ENCODE data around the gene LTA4H. TPM values are rescaled to one million over a fixed set of nuclear protein-coding genes. Genes with fewer than 3 reads are reported as not detected.

The LTA4H gene
- total and polyA plus RNA-seq, 10 donors = 58.0 to 183 (median 93.5) TPM

DNA sequence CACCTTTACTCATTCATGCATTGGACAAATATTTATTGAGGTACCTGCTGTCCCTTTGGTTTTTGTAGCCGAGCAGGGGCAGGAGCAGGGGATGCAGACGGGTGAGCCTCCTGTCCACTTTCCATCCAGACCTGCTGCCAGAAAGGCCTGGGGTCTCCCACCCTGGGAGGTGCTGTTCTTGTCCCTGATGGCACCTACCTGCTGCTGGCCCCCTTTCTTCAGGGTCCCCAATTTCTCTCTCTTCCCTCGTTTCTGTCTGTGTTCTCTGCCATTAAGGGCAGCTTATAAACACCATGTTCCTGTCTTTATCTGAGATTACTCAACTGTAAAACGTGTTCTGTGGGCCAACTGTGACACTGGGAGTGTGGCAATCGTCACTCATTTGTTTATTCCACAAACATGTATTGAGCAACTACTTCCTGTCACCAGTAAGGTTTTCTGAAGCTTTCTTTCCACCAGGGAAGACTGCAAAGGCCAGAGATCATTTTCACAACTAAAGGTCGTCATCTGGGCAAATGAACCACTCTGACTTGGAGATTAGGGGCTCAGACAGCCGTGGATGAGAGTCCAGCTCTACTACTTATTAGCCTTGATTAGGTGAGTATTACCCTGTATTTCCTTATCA is 39.2 kb downstream of the LTA4H start, which contains the start of gene HAL:
Gene HAL (minus strand): TSS at position 311 of the 625 bp plus-strand sequence. CDS start 434 bp downstream, outside the sequence.
- 38 to 70% (median 57%) methylated on average over 7 of the region's 7 CpGs for WGBS, 5 donors
- peak in 1 of 3 donors; percentile 69 for TF ChIP-seq POLR2AphosphoS5 (IDR thresholded peaks at IDR 0.05)
- TF ChIP-seq POLR2A (IDR thresholded peaks at IDR 0.05) = no peak
- DNase-seq = peak; percentile 74
- Histone ChIP-seq H3K4me3 (peak within 1 kb of the TSS in 3 of 8 donors; percentile 16 to 54 (median 24)), H3K9me3 (no peaks in the 10 kb centered on the region), H3K36me3 (peaks cover 0 to 63% (median 9%) of the 10 kb centered on the region in 6 donors), H3K27me3 (replicated peaks in 1 of 7) (no peaks in the 10 kb centered on the region), H3K4me1 (peaks cover 0 to 24% (median 6%) of the 10 kb centered on the region in 6 donors), H3K27ac (peak within 1 kb of the TSS in 7 of 8 donors; percentile 44 to 91 (median 77))
- intact Hi-C loops (cut with DNase I; ENCODE audit: low total_unique reads) = loop anchor here (10.0 kb wide), 1 partner anchor 171 kb away; no protein-coding TSS in a partner anchor

DNA sequence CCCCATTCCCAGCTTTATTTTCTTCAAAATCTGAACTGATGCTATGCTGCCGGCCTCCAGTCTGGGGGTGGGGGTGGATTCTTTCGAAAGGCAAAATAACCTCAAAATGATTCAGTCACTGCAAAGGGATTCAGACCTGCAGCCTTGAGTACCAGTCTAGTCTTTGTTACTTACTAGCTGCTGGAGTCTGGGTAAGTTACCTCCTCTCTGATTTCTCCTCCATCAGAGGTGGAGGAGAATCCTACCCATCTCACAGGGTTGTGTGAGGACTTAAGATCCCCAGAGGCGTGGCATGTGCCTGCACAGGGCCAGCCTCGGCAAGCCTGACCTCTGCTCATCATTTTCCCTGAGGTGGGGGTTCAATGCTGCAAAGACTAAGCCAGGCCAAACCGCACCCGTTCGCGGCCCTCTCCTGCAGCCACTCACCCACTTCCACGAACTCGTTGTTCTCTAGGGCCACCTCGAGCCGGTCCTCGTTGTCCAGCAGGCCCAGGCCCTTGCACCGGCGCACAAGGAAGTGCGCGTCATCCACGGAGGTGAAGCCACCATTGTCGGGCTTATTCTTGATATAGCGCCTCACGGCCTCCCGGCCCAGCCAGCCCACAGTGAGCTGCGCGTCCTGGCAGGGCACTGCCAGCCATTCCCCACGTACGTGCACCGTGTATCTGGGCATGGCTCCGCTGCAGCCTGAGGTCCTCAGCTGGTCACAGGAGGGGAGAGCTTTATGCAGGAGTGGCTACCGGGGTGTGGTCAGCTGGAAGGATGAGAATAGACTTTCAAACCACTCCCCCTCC is 40.0 kb downstream of the LTA4H start:
- DNase-seq = peak; percentile 86
- Histone ChIP-seq H3K27me3 (replicated peaks in 1 of 7) (no peaks in the 10 kb centered on the region), H3K27ac (peak overlapping the region in 7 of 8 donors; percentile 44 to 91 (median 77)), H3K9me3 (no peaks in the 10 kb centered on the region), H3K36me3 (peaks cover 0 to 61% (median 8%) of the 10 kb centered on the region in 6 donors), H3K4me3 (peak overlapping the region in 3 of 8 donors; percentile 16 to 54 (median 24)), H3K4me1 (peaks cover 0 to 24% (median 6%) of the 10 kb centered on the region in 6 donors)
- 75 to 94% (median 89%) methylated on average over 29 of the region's 29 CpGs for WGBS, 5 donors
- intact Hi-C loops (cut with DNase I; ENCODE audit: low total_unique reads) = loop anchor here (10.0 kb wide), 1 partner anchor 171 kb away; no protein-coding TSS in a partner anchor
- TF ChIP-seq POLR2A (IDR thresholded peaks at IDR 0.05) (no peak), POLR2AphosphoS5 (IDR thresholded peaks at IDR 0.05) (peak in 1 of 3 donors; percentile 51)
- TF ChIP-seq, protein P1, sequence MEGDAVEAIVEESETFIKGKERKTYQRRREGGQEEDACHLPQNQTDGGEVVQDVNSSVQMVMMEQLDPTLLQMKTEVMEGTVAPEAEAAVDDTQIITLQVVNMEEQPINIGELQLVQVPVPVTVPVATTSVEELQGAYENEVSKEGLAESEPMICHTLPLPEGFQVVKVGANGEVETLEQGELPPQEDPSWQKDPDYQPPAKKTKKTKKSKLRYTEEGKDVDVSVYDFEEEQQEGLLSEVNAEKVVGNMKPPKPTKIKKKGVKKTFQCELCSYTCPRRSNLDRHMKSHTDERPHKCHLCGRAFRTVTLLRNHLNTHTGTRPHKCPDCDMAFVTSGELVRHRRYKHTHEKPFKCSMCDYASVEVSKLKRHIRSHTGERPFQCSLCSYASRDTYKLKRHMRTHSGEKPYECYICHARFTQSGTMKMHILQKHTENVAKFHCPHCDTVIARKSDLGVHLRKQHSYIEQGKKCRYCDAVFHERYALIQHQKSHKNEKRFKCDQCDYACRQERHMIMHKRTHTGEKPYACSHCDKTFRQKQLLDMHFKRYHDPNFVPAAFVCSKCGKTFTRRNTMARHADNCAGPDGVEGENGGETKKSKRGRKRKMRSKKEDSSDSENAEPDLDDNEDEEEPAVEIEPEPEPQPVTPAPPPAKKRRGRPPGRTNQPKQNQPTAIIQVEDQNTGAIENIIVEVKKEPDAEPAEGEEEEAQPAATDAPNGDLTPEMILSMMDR (IDR thresholded peaks at IDR 0.05 in 8 of 11, conservative IDR thresholded peaks at IDR 0.05 in 3 of 11) = no peak

DNA sequence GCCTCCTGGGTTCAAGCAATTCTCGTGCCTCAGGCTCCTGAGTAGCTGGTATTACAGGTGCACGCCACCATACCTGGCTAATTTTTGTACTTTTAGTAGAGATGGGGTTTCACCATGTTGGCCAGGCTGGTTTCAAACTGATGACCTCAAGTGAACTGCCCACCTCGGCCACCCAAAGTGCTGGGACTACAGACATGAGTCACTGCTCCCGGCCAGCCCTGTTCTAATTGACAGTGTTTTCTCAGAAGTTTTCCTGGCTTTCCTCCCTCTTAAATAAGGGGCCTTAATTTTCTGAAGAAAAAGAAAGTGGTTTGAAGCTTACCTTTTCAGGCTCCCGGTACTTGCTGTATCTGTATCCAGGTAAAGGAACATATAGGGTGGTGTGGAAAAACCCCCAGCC is 40.9 kb downstream of the LTA4H start:
- 66 to 92% (median 86%) methylated on average over 5 of the region's 5 CpGs for WGBS, 5 donors
- Histone ChIP-seq H3K4me1 (peaks cover 0 to 24% (median 6%) of the 10 kb centered on the region in 6 donors), H3K36me3 (peaks cover 0 to 61% (median 0%) of the 10 kb centered on the region in 6 donors), H3K4me3 (no peak overlapping the region), H3K27me3 (replicated peaks in 1 of 7) (no peaks in the 10 kb centered on the region), H3K9me3 (no peaks in the 10 kb centered on the region), H3K27ac (peak overlapping the region in 1 of 8 donors; percentile 91)
- intact Hi-C loops (cut with DNase I; ENCODE audit: low total_unique reads) = loop anchor here (10.0 kb wide), 1 partner anchor 170 kb away; no protein-coding TSS in a partner anchor
- TF ChIP-seq POLR2AphosphoS5 (IDR thresholded peaks at IDR 0.05) = no peak
- no peak for TF ChIP-seq POLR2A (IDR thresholded peaks at IDR 0.05)
- TF ChIP-seq, protein P1 (IDR thresholded peaks at IDR 0.05 in 8 of 11, conservative IDR thresholded peaks at IDR 0.05 in 3 of 11) = no peak
- DNase-seq = no peak

DNA sequence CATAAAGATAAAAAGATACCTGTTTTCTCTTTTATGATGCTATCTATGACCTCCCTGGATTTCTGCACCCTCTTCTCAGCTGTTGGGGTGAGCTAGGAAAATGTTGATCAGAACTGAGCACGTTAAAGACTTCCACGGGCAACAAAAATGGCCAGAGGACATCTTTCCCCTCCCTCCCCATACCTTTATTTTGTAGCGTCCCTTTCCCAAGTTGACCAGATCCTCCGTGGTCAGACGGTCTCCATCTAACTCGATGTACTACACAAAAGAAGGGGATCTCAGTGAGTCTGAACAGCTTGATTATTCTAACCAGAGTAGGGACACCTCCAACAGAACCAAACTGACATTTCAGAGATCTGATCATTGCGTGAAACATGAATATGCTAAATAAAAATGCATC is 41.5 kb downstream of the LTA4H start:
- Histone ChIP-seq H3K9me3 (no peaks in the 10 kb centered on the region), H3K27ac (no peak overlapping the region), H3K4me1 (peaks cover 0 to 20% (median 5%) of the 10 kb centered on the region in 6 donors), H3K4me3 (no peak overlapping the region), H3K27me3 (replicated peaks in 1 of 7) (no peaks in the 10 kb centered on the region), H3K36me3 (peaks cover 0 to 66% (median 0%) of the 10 kb centered on the region in 6 donors)
- 82 to 96% (median 92%) methylated on average over 7 of the region's 7 CpGs for WGBS, 5 donors
- TF ChIP-seq POLR2A (IDR thresholded peaks at IDR 0.05) (no peak), POLR2AphosphoS5 (IDR thresholded peaks at IDR 0.05) (no peak)
- TF ChIP-seq, protein P1 (IDR thresholded peaks at IDR 0.05 in 8 of 11, conservative IDR thresholded peaks at IDR 0.05 in 3 of 11) = no peak
- intact Hi-C loops (cut with DNase I; ENCODE audit: low total_unique reads) = loop anchor here (10.0 kb wide), 1 partner anchor 169 kb away; no protein-coding TSS in a partner anchor
- no peak for DNase-seq

Data from spleen (tissue), 11 donors.